NCI-H510A treated with DMSO at 0.1 percent for 48 hours (cell line): ENCODE results near the gene OPN4.

Source experiments
- DNase-seq: peaks from one replicate; lab custom pipeline; 2025; lab: John Stamatoyannopoulos, UW

Gene OPN4

GRCh38 chr10:86647773-86648703 lies 6.3 kb upstream of the OPN4 start:
- DNase-seq: no peak

GRCh38 chr10:86648704-86649427 lies 5.5 kb upstream of the OPN4 start:
- no peak for DNase-seq

- DNase-seq: no peak
Observed at GRCh38 chr10:86649471-86650150, 4.7 kb upstream of the OPN4 start.

GRCh38 chr10:86650151-86650550 lies 4.2 kb upstream of the OPN4 start:
- DNase-seq: no peak

- DNase-seq: no peak
Observed at GRCh38 chr10:86651021-86651471, 3.3 kb upstream of the OPN4 start.

- DNase-seq: no peak
Observed at GRCh38 chr10:86651631-86652331, 2.6 kb upstream of the OPN4 start.

GRCh38 chr10:86652361-86653202 lies 1.8 kb upstream of the OPN4 start:
- DNase-seq: peak; percentile 70

GRCh38 chr10:86653379-86653778 lies 968 bp upstream of the OPN4 start:
- no peak for DNase-seq

- no peak for DNase-seq
Observed at GRCh38 chr10:86653987-86654386, 360 bp upstream of the OPN4 start.

GRCh38 chr10:86655173-86655540 lies 810 bp downstream of the OPN4 start:
- no peak for DNase-seq

GRCh38 chr10:86655596-86655995 lies 1.2 kb downstream of the OPN4 start:
- no peak for DNase-seq

GRCh38 chr10:86657011-86657395 lies 2.7 kb downstream of the OPN4 start:
- DNase-seq: no peak

GRCh38 chr10:86657396-86658011 lies 3.2 kb downstream of the OPN4 start:
- no peak for DNase-seq

- no peak for DNase-seq
Observed at GRCh38 chr10:86658261-86658741, 4.0 kb downstream of the OPN4 start.

- DNase-seq: no peak
Observed at GRCh38 chr10:86658751-86659150, 4.4 kb downstream of the OPN4 start.

GRCh38 chr10:86659161-86659691 lies 4.9 kb downstream of the OPN4 start:
- DNase-seq: no peak

GRCh38 chr10:86659721-86660453 lies 5.5 kb downstream of the OPN4 start:
- DNase-seq: no peak

GRCh38 chr10:86661161-86662025 lies 7.0 kb downstream of the OPN4 start:
- no peak for DNase-seq
